Esophagus squamous epithelium (tissue), 4 donors: ENCODE data around the gene MTSS2.

Experiments used
- POLR2A ChIP-seq, 4 donors: fragments of 450-650 bp; IDR thresholded peaks; one replicate each; pipeline ENCODE4 v1.6.1; 2017; ENCODE audit warnings: antibody characterized with exemption in 4 of 4, mild to moderate bottlenecking in 4 of 4, moderate library complexity in 3 of 4
- TF ChIP-seq, protein P1 (sequence below), 6 experiments: fragments of 450-650 bp in 4 of 6; fragments of 200-600 bp in 2 of 6; sonication (generic) in 2 of 6; IDR thresholded peaks; one replicate each; pipeline ENCODE4 v1.5.1; 2016 to 2019; ENCODE audit warnings: antibody characterized with exemption in 6 of 6, mild to moderate bottlenecking in 4 of 6, moderate library complexity in 4 of 6

DNA sequence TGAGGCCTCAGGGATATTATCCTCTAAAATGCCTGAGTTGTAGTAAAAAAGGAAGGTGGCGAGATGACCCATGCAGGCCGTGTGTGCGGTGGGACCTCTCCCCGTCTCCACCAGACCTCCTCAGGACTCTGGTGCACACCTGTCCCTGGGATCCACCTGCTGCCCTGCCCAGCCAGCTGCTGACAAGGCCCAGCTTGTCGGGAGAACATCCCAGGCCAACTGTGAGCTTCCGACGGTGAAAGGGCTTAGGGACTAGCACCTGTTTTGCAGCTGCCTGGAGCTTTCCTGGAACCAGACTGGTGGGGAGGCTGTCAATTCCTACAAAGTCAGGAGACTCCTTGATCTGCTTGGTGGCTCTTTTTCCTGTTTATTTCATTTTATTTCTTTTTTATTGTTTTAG lies 27.9 kb downstream of the MTSS2 start:
- TF ChIP-seq, protein P1, sequence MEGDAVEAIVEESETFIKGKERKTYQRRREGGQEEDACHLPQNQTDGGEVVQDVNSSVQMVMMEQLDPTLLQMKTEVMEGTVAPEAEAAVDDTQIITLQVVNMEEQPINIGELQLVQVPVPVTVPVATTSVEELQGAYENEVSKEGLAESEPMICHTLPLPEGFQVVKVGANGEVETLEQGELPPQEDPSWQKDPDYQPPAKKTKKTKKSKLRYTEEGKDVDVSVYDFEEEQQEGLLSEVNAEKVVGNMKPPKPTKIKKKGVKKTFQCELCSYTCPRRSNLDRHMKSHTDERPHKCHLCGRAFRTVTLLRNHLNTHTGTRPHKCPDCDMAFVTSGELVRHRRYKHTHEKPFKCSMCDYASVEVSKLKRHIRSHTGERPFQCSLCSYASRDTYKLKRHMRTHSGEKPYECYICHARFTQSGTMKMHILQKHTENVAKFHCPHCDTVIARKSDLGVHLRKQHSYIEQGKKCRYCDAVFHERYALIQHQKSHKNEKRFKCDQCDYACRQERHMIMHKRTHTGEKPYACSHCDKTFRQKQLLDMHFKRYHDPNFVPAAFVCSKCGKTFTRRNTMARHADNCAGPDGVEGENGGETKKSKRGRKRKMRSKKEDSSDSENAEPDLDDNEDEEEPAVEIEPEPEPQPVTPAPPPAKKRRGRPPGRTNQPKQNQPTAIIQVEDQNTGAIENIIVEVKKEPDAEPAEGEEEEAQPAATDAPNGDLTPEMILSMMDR (IDR thresholded peaks at IDR 0.05): no peak
- no peak for TF ChIP-seq POLR2A (IDR thresholded peaks at IDR 0.05)
